Endothelial cell of umbilical vein (primary cell): Measurements from ENCODE around the gene NACA2. TPM values are rescaled to one million over a fixed set of nuclear protein-coding genes. Genes with fewer than 3 reads are reported as not detected.

Experiments
- BruUV-seq: library from RNA; stranded (reverse); fragments of 400-500 nt; replicated peaks from 2 replicates; lab custom pipeline; 2021; lab: Mats Ljungman, UMichigan
- CTCF ChIA-PET: fragments of 300-600, 350-600 bp; sonication (Branson Sonifier 250); formaldehyde crosslinking; loops from one replicate; lab custom pipeline; 2021; ENCODE audit warnings: antibody characterized with exemption, inconsistent platforms; lab: Charles Lee
- POLR2A ChIA-PET: fragments of 300-600, 350-600 bp; sonication (Branson Sonifier 250); formaldehyde crosslinking; loops from one replicate; lab custom pipeline; 2021; ENCODE audit warnings: antibody characterized with exemption, inconsistent platforms; lab: Charles Lee
- DNase-seq: peaks from one replicate; pipeline ENCODE4 v3.0.0-alpha.2; 2011; ENCODE audit warnings: low read depth, low spot score
- FAIRE-seq: peaks from 2 replicates; lab custom pipeline; 2011; peaks lifted over from hg19 to GRCh38; lab: Jason Lieb, UNC
- H2AFZ ChIP-seq: 2 replicates; pipeline ENCODE4 v1.6.0; 2012; ENCODE audit warnings: low read depth, low read length, control low read depth, inconsistent platforms
- H3K27ac ChIP-seq: 2 replicates; pipeline ENCODE4 v1.5.1; 2011; ENCODE audit warnings: low read depth, mild to moderate bottlenecking, control low read depth, low read length, moderate library complexity; ENCODE audit not compliant: insufficient read depth
- H3K27me3 ChIP-seq, 2 experiments: 2 replicates each; pipeline versions ENCODE4 v1.6.0 to v1.6.1; 2011; ENCODE audit warnings: low read length in 2 of 2, mixed read lengths in 1 of 2; ENCODE audit not compliant: control insufficient read depth in 2 of 2, insufficient read depth in 2 of 2
- H3K36me3 ChIP-seq, 2 experiments: 2 replicates in 1 of 2; 3 replicates in 1 of 2; pipeline ENCODE4 v1.5.1; 2011; ENCODE audit warnings: low read length in 2 of 2, mild to moderate bottlenecking in 1 of 2, moderate library complexity in 1 of 2; ENCODE audit not compliant: control insufficient read depth in 2 of 2, insufficient read depth in 2 of 2; ENCODE audit errors: extremely low read depth in 1 of 2
- H3K4me1 ChIP-seq: 3 replicates; pipeline ENCODE4 v1.5.1; 2011; ENCODE audit warnings: mild to moderate bottlenecking, low read length; ENCODE audit not compliant: control insufficient read depth, insufficient read depth; ENCODE audit errors: extremely low read depth
- H3K4me2 ChIP-seq: 2 replicates; pipeline ENCODE4 v1.6.1; 2011; ENCODE audit warnings: low read length, control low read depth, mixed read lengths; ENCODE audit not compliant: insufficient read depth
- H3K4me3 ChIP-seq, 3 experiments: fragments of 200-600 bp in 1 of 3; sonication (generic), shearing (Covaris generic) in 1 of 3; replicated peaks in 1 of 3; 2 replicates each; pipeline ENCODE4 v1.5.1; 2011 to 2016; ENCODE audit warnings: control low read depth in 3 of 3, low read length in 3 of 3, mild to moderate bottlenecking in 2 of 3, inconsistent platforms in 1 of 3, low read depth in 1 of 3, moderate library complexity in 1 of 3; ENCODE audit not compliant: insufficient read depth in 1 of 3
- H3K79me2 ChIP-seq: 2 replicates; pipeline ENCODE4 v1.6.0; 2012; ENCODE audit warnings: low read length, inconsistent platforms; ENCODE audit not compliant: control insufficient read depth, insufficient read depth
- H3K9ac ChIP-seq: replicated peaks from 2 replicates; pipeline ENCODE3; 2011; ENCODE audit warnings: low read length, control low read depth; ENCODE audit not compliant: insufficient read depth; ENCODE audit errors: extremely low read depth
- H3K9me1 ChIP-seq: replicated peaks from 3 replicates; pipeline ENCODE4 v1.6.0; 2011; ENCODE audit warnings: mild to moderate bottlenecking, low read length; ENCODE audit not compliant: control insufficient read depth, insufficient read depth; ENCODE audit errors: extremely low read depth
- H3K9me3 ChIP-seq: replicated peaks from 2 replicates; pipeline ENCODE4 v1.5.1; 2012; ENCODE audit warnings: low read length, inconsistent platforms; ENCODE audit not compliant: control insufficient read depth, insufficient read depth
- H4K20me1 ChIP-seq: replicated peaks from 2 replicates; pipeline ENCODE3; 2011; ENCODE audit warnings: mild to moderate bottlenecking, low read length; ENCODE audit not compliant: control insufficient read depth, insufficient read depth; ENCODE audit errors: extremely low read depth
- CTCF ChIP-seq, 2 donors: IDR thresholded peaks; 1 replicate in 1 of 2; 2 replicates in 1 of 2; pipeline ENCODE4 v1.5.1; 2011; ENCODE audit warnings: low read length in 2 of 2, mild to moderate bottlenecking in 2 of 2, moderate library complexity in 2 of 2, control low read depth in 1 of 2, inconsistent platforms in 1 of 2, low read depth in 1 of 2; ENCODE audit not compliant: insufficient read depth in 1 of 2; ENCODE audit errors: extremely low read depth in 1 of 2
- EZH2 ChIP-seq: IDR thresholded peaks from 2 replicates; pipeline ENCODE4 v1.6.1; 2012; ENCODE audit warnings: borderline replicate concordance, low read depth, mild to moderate bottlenecking, moderate library complexity, low read length, inconsistent platforms; ENCODE audit not compliant: severe bottlenecking
- FOS ChIP-seq: IDR thresholded peaks from 2 replicates; pipeline ENCODE4 v1.6.1; 2011; ENCODE audit warnings: mild to moderate bottlenecking, low read length, moderate library complexity, borderline replicate concordance; ENCODE audit not compliant: insufficient read depth
- GATA2 ChIP-seq: IDR thresholded peaks from 2 replicates; pipeline ENCODE4 v1.7.0; 2011; ENCODE audit warnings: low read depth, mild to moderate bottlenecking, moderate library complexity, mixed read lengths, low read length; ENCODE audit not compliant: insufficient read length, insufficient read depth
- JUN ChIP-seq: IDR thresholded peaks from 2 replicates; pipeline ENCODE4 v1.6.1; 2011; ENCODE audit warnings: borderline replicate concordance, low read depth; ENCODE audit not compliant: insufficient read length, insufficient read depth
- MYC ChIP-seq: IDR thresholded peaks from one replicate; pipeline ENCODE4 v1.6.1; 2011; ENCODE audit warnings: mild to moderate bottlenecking, low read depth, low read length
- POLR2A ChIP-seq: IDR thresholded peaks from 2 replicates; pipeline ENCODE4 v1.6.1; 2012; ENCODE audit warnings: low read depth, mild to moderate bottlenecking, control low read depth, low read length
- POLR2AphosphoS5 ChIP-seq: IDR thresholded peaks from 2 replicates; pipeline ENCODE4 v1.6.1; 2012; ENCODE audit warnings: low read depth, mild to moderate bottlenecking, control low read depth, low read length, moderate library complexity; ENCODE audit not compliant: insufficient read depth
- dilution Hi-C: fragments of 300-500 bp; cut with MboI; formaldehyde crosslinking; loops from one replicate; pipeline ENCODE4 v1.15.0; 2019; ENCODE audit warnings: low sequenced_read_pairs; ENCODE audit not compliant: extremely low pct_ligation_motif_present
- intact Hi-C: fragments of 100-400 bp; cut with micrococcal nuclease; formaldehyde crosslinking; loops from one replicate; pipeline ENCODE4 v1.10.0; 2022
- polyA plus RNA-seq, 4 experiments: library from polyadenylated mRNA; depleted of rRNA in 3 of 4; stranded (reverse) in 3 of 4; unstranded in 1 of 4; fragments of >200 nt; gene quantifications; 2 replicates each; pipeline versions ENCODE4 v1.2.1 to v1.2.3, GENCODE V29; 2011 to 2012; ENCODE audit warnings: missing spikeins in 1 of 4
- total RNA-seq: library from RNA; stranded (reverse); gene quantifications from 2 replicates; pipeline ENCODE4 v1.2.3, GENCODE V29; 2021
- TF ChIP-seq, protein P1 (sequence below): IDR thresholded peaks from 2 replicates; pipeline ENCODE4 v1.6.1; 2011; ENCODE audit not compliant: insufficient read depth, insufficient read length

NACA2 gene
- total and polyA plus RNA-seq, 2 donors (not counting 3 experiments of a cell fraction or from before 2014, with no cell fraction given) = not detected

DNA sequence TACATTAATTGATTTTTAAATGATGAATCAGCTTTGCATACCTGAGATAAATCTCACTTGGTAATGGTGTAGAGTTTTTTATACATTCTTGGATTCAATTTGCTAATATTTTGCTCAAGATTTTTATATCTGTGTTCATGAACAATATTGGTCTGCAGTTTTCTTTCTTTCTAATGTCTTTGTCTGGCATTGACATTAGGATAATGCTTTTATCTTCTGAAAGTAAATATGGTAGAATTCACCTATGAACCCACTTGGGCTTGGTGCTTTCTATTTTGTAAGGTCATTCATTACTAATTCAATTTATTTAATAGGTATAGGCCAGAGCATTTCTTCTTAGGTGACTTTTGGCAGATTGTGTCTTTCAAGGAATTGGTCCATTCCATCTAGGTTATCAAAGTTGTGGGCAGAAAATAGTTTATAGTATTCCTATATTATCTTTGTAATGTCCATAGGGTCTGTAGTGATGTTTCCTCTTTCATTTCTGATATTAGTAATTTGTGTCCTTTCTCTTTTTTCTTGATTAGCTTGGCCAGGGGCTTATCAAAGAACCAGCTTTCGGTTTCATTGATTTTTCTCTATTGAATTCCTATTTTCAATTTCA, 45.6 kb downstream of the NACA2 start:
- no peaks in the 10 kb centered on the region for H3K9me3 ChIP-seq
- peaks cover 3 to 42% of the 10 kb centered on the region in 2 experiments for H3K27me3 ChIP-seq
- no peaks in the 10 kb centered on the region for H3K4me1 ChIP-seq
- no peak overlapping the region for H3K9ac ChIP-seq
- CTCF ChIA-PET = interaction anchor here (0.8 to 1.7 kb wide), 4 partner anchors 9 to 825 kb away, joined by 3 to 6 read pairs (median 3); no protein-coding TSS in a partner anchor
- H3K4me3 ChIP-seq = no peak overlapping the region
- TF ChIP-seq CTCF (IDR thresholded peaks at IDR 0.05; ENCODE audit: extremely low read depth in 1 of 2, insufficient read depth in 1 of 2, low read depth in 1 of 2, low read length in 2 of 2) = no peak
- no peak for TF ChIP-seq JUN
- no peaks in the 10 kb centered on the region for H4K20me1 ChIP-seq
- no peak overlapping the region for H3K27ac ChIP-seq
- FAIRE-seq (no peak), DNase-seq (no peak)
- no peaks in the 10 kb centered on the region for H3K79me2 ChIP-seq
- H2AFZ ChIP-seq = no peak overlapping the region
- intact Hi-C loops = no loop called here
- H3K4me2 ChIP-seq = no peak overlapping the region
- H3K9me1 ChIP-seq = no peaks in the 10 kb centered on the region
- dilution Hi-C loops = no loop called here
- POLR2A ChIA-PET = no interaction called here
- no TSS peak for BruUV-seq
- no peaks in the 10 kb centered on the region for H3K36me3 ChIP-seq

- BruUV-seq = no TSS peak
- H3K27me3 ChIP-seq = peaks cover 0 to 32% of the 10 kb centered on the region in 2 experiments
- H3K9me3 ChIP-seq = no peaks in the 10 kb centered on the region
- no peaks in the 10 kb centered on the region for H3K36me3 ChIP-seq
- H3K79me2 ChIP-seq = no peaks in the 10 kb centered on the region
- no peak for TF ChIP-seq CTCF (IDR thresholded peaks at IDR 0.05; ENCODE audit: extremely low read depth in 1 of 2, insufficient read depth in 1 of 2, low read depth in 1 of 2, low read length in 2 of 2)
- no peak for TF ChIP-seq FOS
- TF ChIP-seq, protein P1, sequence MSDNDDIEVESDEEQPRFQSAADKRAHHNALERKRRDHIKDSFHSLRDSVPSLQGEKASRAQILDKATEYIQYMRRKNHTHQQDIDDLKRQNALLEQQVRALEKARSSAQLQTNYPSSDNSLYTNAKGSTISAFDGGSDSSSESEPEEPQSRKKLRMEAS = no peak
- no peak for TF ChIP-seq EZH2
- TF ChIP-seq POLR2A = no peak
- no peak for TF ChIP-seq GATA2
- TF ChIP-seq POLR2AphosphoS5 = no peak
- TF ChIP-seq MYC = no peak
- TF ChIP-seq JUN = no peak
- dilution Hi-C loops = no loop called here
- no peak overlapping the region for H3K9ac ChIP-seq
- ChIA-PET CTCF (interaction anchor here (0.9 to 1.5 kb wide), 3 partner anchors 17 to 132 kb away, joined by 3 to 5 read pairs (median 3); no protein-coding TSS in a partner anchor), POLR2A (no interaction called here)
- intact Hi-C loops = no loop called here
- H3K9me1 ChIP-seq = no peaks in the 10 kb centered on the region
- FAIRE-seq (no peak), DNase-seq (no peak)
- H4K20me1 ChIP-seq = no peaks in the 10 kb centered on the region
- no peaks in the 10 kb centered on the region for H3K4me1 ChIP-seq
- H3K4me2 ChIP-seq = no peak overlapping the region
- H3K27ac ChIP-seq = no peak overlapping the region
- H3K4me3 ChIP-seq = no peak overlapping the region
- no peak overlapping the region for H2AFZ ChIP-seq
Measured at GRCh38 chr17:61543786-61544415, 47.1 kb downstream of the NACA2 start.
